ENCODE results near the gene PKD1L1. TPM values are rescaled to one million over a fixed set of nuclear protein-coding genes. Genes with fewer than 3 reads are reported as not detected.

Gene PKD1L1
- total RNA-seq, 1 experiment from 2014 or later = not detected

DNA sequence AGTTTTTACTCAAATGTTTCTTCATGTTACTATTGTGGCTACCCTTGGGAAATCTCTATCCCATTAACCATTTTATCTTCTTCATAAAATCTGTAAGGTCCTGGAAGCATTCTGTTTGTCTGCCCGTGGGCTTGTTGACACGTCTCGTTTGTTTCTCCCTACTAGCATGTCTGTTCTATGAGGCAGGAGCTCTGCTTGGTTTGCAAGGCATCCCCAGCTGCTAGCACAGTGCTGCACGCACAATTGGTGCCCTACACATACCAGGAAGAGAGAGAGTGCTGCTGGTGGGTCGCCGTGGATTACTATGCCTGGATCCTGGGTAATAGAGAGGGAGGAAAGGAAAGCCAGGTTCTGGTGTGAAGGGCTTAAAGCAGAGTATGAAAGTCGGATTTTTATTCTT is 200.2 kb downstream of the PKD1L1 start:
- TF ChIP-seq EZH2 (IDR thresholded peaks at IDR 0.05; ENCODE audit: borderline replicate concordance, low read depth, low read length, poor library complexity, severe bottlenecking) = no peak
- TF ChIP-seq, protein P1, sequence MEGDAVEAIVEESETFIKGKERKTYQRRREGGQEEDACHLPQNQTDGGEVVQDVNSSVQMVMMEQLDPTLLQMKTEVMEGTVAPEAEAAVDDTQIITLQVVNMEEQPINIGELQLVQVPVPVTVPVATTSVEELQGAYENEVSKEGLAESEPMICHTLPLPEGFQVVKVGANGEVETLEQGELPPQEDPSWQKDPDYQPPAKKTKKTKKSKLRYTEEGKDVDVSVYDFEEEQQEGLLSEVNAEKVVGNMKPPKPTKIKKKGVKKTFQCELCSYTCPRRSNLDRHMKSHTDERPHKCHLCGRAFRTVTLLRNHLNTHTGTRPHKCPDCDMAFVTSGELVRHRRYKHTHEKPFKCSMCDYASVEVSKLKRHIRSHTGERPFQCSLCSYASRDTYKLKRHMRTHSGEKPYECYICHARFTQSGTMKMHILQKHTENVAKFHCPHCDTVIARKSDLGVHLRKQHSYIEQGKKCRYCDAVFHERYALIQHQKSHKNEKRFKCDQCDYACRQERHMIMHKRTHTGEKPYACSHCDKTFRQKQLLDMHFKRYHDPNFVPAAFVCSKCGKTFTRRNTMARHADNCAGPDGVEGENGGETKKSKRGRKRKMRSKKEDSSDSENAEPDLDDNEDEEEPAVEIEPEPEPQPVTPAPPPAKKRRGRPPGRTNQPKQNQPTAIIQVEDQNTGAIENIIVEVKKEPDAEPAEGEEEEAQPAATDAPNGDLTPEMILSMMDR (conservative IDR thresholded peaks at IDR 0.05; ENCODE audit: low read depth, low read length) = no peak
- ChIA-PET POLR2A (ENCODE audit: low non-redundant PET) (no interaction called here), CTCF (interaction anchor here (1.0 kb wide), 1 partner anchor 11 kb away, joined by 3 read pairs; no protein-coding TSS in a partner anchor)
- no peaks in the 10 kb centered on the region for H3K27me3 ChIP-seq (replicated peaks; ENCODE audit: insufficient read depth, low read depth, low read length, poor library complexity)
- no peak overlapping the region for H3K4me3 ChIP-seq (ENCODE audit: low read depth, low read length, poor library complexity, severe bottlenecking)
- no peaks in the 10 kb centered on the region for H3K9me3 ChIP-seq (ENCODE audit: low read depth, low read length, poor library complexity, severe bottlenecking)
- H3K4me1 ChIP-seq (ENCODE audit: insufficient read depth, low read length, poor library complexity, severe bottlenecking) = no peaks in the 10 kb centered on the region
- intact Hi-C loops (cut with micrococcal nuclease; ENCODE audit: unreplicated experiment) = no loop called here
- H3K27ac ChIP-seq (ENCODE audit: low read depth, low read length, poor library complexity, severe bottlenecking) = no peak overlapping the region
- BruUV-seq (replicated peaks) = no TSS peak
- H3K36me3 ChIP-seq (ENCODE audit: insufficient read depth, low read length, poor library complexity, severe bottlenecking) = no peaks in the 10 kb centered on the region
- DNase-seq (ENCODE audit: low spot score) = no peak

DNA sequence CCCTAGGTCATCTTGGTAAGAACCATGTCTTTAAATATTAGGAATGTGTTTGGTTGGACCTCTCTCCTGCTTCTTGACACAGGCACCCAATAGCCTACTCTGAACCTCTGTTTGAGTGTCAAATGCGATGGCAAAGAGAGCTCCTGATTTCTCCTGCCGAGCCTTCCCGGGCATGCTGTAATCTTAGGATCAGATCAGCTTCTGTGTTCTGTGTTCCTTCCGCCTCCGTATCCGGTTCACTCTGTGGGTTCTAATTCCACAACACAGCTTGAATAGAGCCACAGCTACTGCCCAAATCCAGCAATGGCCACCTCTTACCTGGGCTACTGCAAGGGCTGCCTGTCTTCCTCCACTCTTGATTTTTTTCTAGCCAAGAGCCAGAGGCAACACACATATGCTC is 201.1 kb downstream of the PKD1L1 start:
- no peak for TF ChIP-seq EZH2 (IDR thresholded peaks at IDR 0.05; ENCODE audit: borderline replicate concordance, low read depth, low read length, poor library complexity, severe bottlenecking)
- TF ChIP-seq, protein P1 (conservative IDR thresholded peaks at IDR 0.05; ENCODE audit: low read depth, low read length) = no peak
- no TSS peak for BruUV-seq (replicated peaks)
- intact Hi-C loops (cut with micrococcal nuclease; ENCODE audit: unreplicated experiment) = no loop called here

DNA sequence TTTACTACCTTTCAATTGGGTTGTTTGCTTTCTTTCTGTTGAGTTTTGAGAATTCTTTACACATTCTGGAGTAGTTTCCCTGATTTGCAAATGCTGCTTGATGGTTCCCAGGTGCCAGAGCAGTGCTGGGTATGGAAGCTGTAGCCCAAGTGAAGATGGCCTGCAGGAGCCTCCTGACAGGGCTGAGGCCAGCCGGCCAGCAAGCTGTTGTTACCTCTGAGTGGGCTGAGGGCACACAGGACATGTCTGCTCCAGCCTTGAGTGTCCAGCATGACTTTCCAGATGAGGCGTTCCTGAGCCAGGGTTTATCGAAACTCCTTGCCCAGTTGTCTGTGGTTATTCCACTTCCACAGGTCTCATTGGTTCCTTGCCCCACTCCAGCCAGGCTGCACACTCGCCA is 201.8 kb downstream of the PKD1L1 start:
- Histone ChIP-seq H3K36me3 (ENCODE audit: insufficient read depth, low read length, poor library complexity, severe bottlenecking) (no peaks in the 10 kb centered on the region), H3K9me3 (ENCODE audit: low read depth, low read length, poor library complexity, severe bottlenecking) (no peaks in the 10 kb centered on the region), H3K27me3 (replicated peaks; ENCODE audit: insufficient read depth, low read depth, low read length, poor library complexity) (no peaks in the 10 kb centered on the region), H3K27ac (ENCODE audit: low read depth, low read length, poor library complexity, severe bottlenecking) (no peak overlapping the region), H3K4me3 (ENCODE audit: low read depth, low read length, poor library complexity, severe bottlenecking) (no peak overlapping the region), H3K4me1 (ENCODE audit: insufficient read depth, low read length, poor library complexity, severe bottlenecking) (no peaks in the 10 kb centered on the region)
- ChIA-PET CTCF (no interaction called here), POLR2A (ENCODE audit: low non-redundant PET) (no interaction called here)
- BruUV-seq (replicated peaks) = no TSS peak
- DNase-seq (ENCODE audit: low spot score) = no peak
- intact Hi-C loops (cut with micrococcal nuclease; ENCODE audit: unreplicated experiment) = no loop called here
- no peak for TF ChIP-seq EZH2 (IDR thresholded peaks at IDR 0.05; ENCODE audit: borderline replicate concordance, low read depth, low read length, poor library complexity, severe bottlenecking)
- TF ChIP-seq, protein P1 (conservative IDR thresholded peaks at IDR 0.05; ENCODE audit: low read depth, low read length) = no peak

More for the DNA sequence above, 201.1 kb downstream of the PKD1L1 start:
- POLR2A ChIA-PET (ENCODE audit: low non-redundant PET) = interaction anchor here (0.6 kb wide), 1 partner anchor 12 kb away, joined by 3 read pairs; no protein-coding TSS in a partner anchor
- Histone ChIP-seq H3K9me3 (ENCODE audit: low read depth, low read length, poor library complexity, severe bottlenecking) (no peaks in the 10 kb centered on the region), H3K27me3 (replicated peaks; ENCODE audit: insufficient read depth, low read depth, low read length, poor library complexity) (no peaks in the 10 kb centered on the region), H3K4me3 (ENCODE audit: low read depth, low read length, poor library complexity, severe bottlenecking) (no peak overlapping the region), H3K27ac (ENCODE audit: low read depth, low read length, poor library complexity, severe bottlenecking) (no peak overlapping the region), H3K4me1 (ENCODE audit: insufficient read depth, low read length, poor library complexity, severe bottlenecking) (no peaks in the 10 kb centered on the region), H3K36me3 (ENCODE audit: insufficient read depth, low read length, poor library complexity, severe bottlenecking) (no peaks in the 10 kb centered on the region)
- CTCF ChIA-PET = no interaction called here
- DNase-seq (ENCODE audit: low spot score) = no peak
